ENCODE results near the gene FMN1. TPM values are rescaled to one million over a fixed set of nuclear protein-coding genes. Genes with fewer than 3 reads are reported as not detected.

FMN1 gene
- total RNA-seq, 1 experiment from 2014 or later = 87.0 TPM

- DNase-seq (ENCODE audit: low read depth, low spot score) = no peak
- in situ Hi-C loops (cut with HindIII; ENCODE audit: low pct_unique_long_range_greater_than_20kb, low sequenced_read_pairs) = no loop called here
These were observed 129.6 kb downstream of the FMN1 start for GRCh38 chr15:33064878-33065277.

- no peak for DNase-seq (ENCODE audit: low read depth, low spot score)
- in situ Hi-C loops (cut with HindIII; ENCODE audit: low pct_unique_long_range_greater_than_20kb, low sequenced_read_pairs) = no loop called here
These were observed 135.3 kb downstream of the FMN1 start for GRCh38 chr15:33059184-33059583.

GRCh38 chr15:33057845-33058244, 136.7 kb downstream of the FMN1 start:
- DNase-seq (ENCODE audit: low read depth, low spot score) = no peak
- in situ Hi-C loops (cut with HindIII; ENCODE audit: low pct_unique_long_range_greater_than_20kb, low sequenced_read_pairs) = no loop called here

- no peak for DNase-seq (ENCODE audit: low read depth, low spot score)
These were observed 138.6 kb downstream of the FMN1 start for GRCh38 chr15:33055962-33056361.

GRCh38 chr15:33051528-33051927, 143.0 kb downstream of the FMN1 start:
- in situ Hi-C loops (cut with HindIII; ENCODE audit: low pct_unique_long_range_greater_than_20kb, low sequenced_read_pairs) = no loop called here

More at GRCh38 chr15:33055962-33056361, 138.6 kb downstream of the FMN1 start:
- in situ Hi-C loops (cut with HindIII; ENCODE audit: low pct_unique_long_range_greater_than_20kb, low sequenced_read_pairs) = no loop called here

GRCh38 chr15:33048255-33048654, 146.3 kb downstream of the FMN1 start:
- no peak for DNase-seq (ENCODE audit: low read depth, low spot score)
- in situ Hi-C loops (cut with HindIII; ENCODE audit: low pct_unique_long_range_greater_than_20kb, low sequenced_read_pairs) = no loop called here

More at GRCh38 chr15:33051528-33051927, 143.0 kb downstream of the FMN1 start:
- no peak for DNase-seq (ENCODE audit: low read depth, low spot score)

GRCh38 chr15:33047077-33047476, 147.4 kb downstream of the FMN1 start:
- no peak for DNase-seq (ENCODE audit: low read depth, low spot score)
- in situ Hi-C loops (cut with HindIII; ENCODE audit: low pct_unique_long_range_greater_than_20kb, low sequenced_read_pairs) = no loop called here

GRCh38 chr15:33046329-33046728, 148.2 kb downstream of the FMN1 start:
- in situ Hi-C loops (cut with HindIII; ENCODE audit: low pct_unique_long_range_greater_than_20kb, low sequenced_read_pairs) = no loop called here
- no peak for DNase-seq (ENCODE audit: low read depth, low spot score)

GRCh38 chr15:33045066-33045810, 149.3 kb downstream of the FMN1 start:
- no peak for DNase-seq (ENCODE audit: low read depth, low spot score)
- in situ Hi-C loops (cut with HindIII; ENCODE audit: low pct_unique_long_range_greater_than_20kb, low sequenced_read_pairs) = no loop called here

GRCh38 chr15:33044598-33044997, 149.9 kb downstream of the FMN1 start:
- DNase-seq (ENCODE audit: low read depth, low spot score) = no peak
- in situ Hi-C loops (cut with HindIII; ENCODE audit: low pct_unique_long_range_greater_than_20kb, low sequenced_read_pairs) = no loop called here

- peak; percentile 43 for DNase-seq (ENCODE audit: low read depth, low spot score)
- in situ Hi-C loops (cut with HindIII; ENCODE audit: low pct_unique_long_range_greater_than_20kb, low sequenced_read_pairs) = no loop called here
These were observed 150.9 kb downstream of the FMN1 start for GRCh38 chr15:33043636-33044035.

GRCh38 chr15:33040496-33040895, 154.0 kb downstream of the FMN1 start:
- DNase-seq (ENCODE audit: low read depth, low spot score) = peak; percentile 60
- in situ Hi-C loops (cut with HindIII; ENCODE audit: low pct_unique_long_range_greater_than_20kb, low sequenced_read_pairs) = no loop called here

- no peak for DNase-seq (ENCODE audit: low read depth, low spot score)
- in situ Hi-C loops (cut with HindIII; ENCODE audit: low pct_unique_long_range_greater_than_20kb, low sequenced_read_pairs) = no loop called here
These were observed 159.9 kb downstream of the FMN1 start for GRCh38 chr15:33034588-33034987.

- in situ Hi-C loops (cut with HindIII; ENCODE audit: low pct_unique_long_range_greater_than_20kb, low sequenced_read_pairs) = no loop called here
- DNase-seq (ENCODE audit: low read depth, low spot score) = no peak
These were observed 162.5 kb downstream of the FMN1 start for GRCh38 chr15:33032053-33032452.

GRCh38 chr15:33031324-33031821, 163.1 kb downstream of the FMN1 start:
- DNase-seq (ENCODE audit: low read depth, low spot score) = peak; percentile 56
- in situ Hi-C loops (cut with HindIII; ENCODE audit: low pct_unique_long_range_greater_than_20kb, low sequenced_read_pairs) = no loop called here

GRCh38 chr15:33030315-33030714, 164.2 kb downstream of the FMN1 start:
- in situ Hi-C loops (cut with HindIII; ENCODE audit: low pct_unique_long_range_greater_than_20kb, low sequenced_read_pairs) = no loop called here
- DNase-seq (ENCODE audit: low read depth, low spot score) = no peak

- in situ Hi-C loops (cut with HindIII; ENCODE audit: low pct_unique_long_range_greater_than_20kb, low sequenced_read_pairs) = no loop called here
- no peak for DNase-seq (ENCODE audit: low read depth, low spot score)
These were observed 165.3 kb downstream of the FMN1 start for GRCh38 chr15:33029109-33029652.

- in situ Hi-C loops (cut with HindIII; ENCODE audit: low pct_unique_long_range_greater_than_20kb, low sequenced_read_pairs) = no loop called here
These were observed 166.0 kb downstream of the FMN1 start for GRCh38 chr15:33028495-33028894.

More at GRCh38 chr15:33028495-33028894, 166.0 kb downstream of the FMN1 start:
- DNase-seq (ENCODE audit: low read depth, low spot score) = no peak
